Effector CD8-positive, alpha-beta T cell (primary cell): Measurements from ENCODE around the gene PLPP1.
A peak's percentile ranks its signal among the peaks of the same experiment; 100 is the strongest.

Experiments used
- DNase-seq: peaks from one replicate; lab custom pipeline; 2025; lab: John Stamatoyannopoulos, UW
- total RNA-seq, 4 experiments: gene quantifications; one replicate each; lab custom pipeline; 2026; lab: John Stamatoyannopoulos, UW

Gene PLPP1
- 5.1 to 21.2 (median 8.9) reads per million in 4 experiments for total RNA-seq

DNA sequence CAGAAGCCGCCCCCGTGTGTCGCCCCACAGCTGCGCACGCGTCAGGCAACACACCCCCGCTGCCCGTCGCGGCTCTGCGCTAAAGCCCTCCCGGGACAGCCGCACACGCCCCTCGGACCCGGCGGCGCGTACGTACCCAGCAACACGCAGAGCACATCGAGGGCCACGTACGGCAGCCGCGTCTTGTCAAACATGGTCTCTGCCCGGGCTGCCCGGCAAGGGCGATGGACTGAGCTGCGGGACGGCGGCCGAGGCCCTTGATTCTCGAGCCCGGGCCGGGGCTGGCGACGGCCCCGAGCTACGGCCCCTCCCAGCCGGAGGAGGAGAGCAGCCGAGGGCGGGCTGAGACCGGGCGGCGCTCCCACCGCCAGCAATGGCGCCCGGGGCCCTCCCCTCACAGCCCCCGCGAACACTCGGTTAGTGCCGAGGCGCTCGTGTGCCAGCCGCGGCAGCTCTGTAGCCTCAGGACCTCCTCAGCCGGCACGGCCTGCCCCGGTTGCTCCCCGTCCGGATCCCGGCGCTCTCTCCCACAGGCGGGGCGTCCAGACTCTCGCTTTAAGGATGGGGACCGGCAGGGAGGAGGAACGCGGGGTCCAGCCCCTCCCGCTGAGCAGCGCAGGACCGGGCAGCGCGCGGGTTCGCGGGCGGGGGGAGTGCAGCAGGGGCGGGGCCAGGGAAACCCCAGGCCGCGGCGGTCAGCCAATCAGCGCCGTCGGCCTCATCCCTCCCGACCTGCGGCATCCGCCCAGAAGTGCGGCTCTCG, at the start of gene PLPP1:
TSS of gene PLPP1 (minus strand) at position 529 of the 763 bp plus-strand sequence. CDS start at position 194, 335 bp downstream.
- peak; percentile 72 for DNase-seq

DNA sequence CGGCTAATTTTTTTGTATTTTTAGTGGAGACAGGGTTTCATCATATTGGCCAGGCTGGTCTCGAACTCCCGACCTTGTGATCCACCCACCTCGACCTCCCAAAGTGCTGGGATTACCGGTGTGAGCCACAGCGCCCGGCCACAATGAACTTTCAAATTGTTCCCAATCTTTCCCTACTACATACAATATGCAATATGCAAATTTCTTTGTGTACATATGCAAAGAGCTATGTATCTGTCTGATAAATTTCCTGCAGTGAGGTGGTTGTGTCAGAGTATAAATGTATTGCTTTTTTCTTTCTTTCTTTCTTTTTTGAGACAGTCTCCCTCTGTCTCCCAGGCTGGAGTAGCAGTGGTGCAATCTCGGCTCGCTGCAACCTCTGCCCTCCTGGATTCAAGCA, 48.8 kb upstream of the PLPP1 start:
- no peak for DNase-seq

DNA sequence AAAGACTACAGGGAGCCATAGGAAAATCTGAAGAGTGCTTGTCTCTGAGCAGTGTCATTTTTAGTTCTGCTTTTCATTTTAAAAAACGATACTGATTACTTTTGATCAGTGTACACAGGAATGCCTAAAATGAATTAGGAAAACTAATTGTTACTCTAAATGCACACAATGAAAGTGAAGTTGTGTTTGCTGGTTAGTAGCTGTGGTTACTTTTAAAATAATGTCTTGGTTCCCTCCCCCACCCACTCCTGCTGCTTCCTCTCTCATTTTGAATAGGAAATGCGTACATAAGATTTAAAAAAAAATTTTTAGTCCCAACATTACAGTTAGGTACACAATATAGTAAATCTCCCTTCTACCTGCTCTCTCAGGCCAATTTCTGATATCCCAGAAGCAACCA, 47.5 kb upstream of the PLPP1 start:
- DNase-seq, result no peak

DNA sequence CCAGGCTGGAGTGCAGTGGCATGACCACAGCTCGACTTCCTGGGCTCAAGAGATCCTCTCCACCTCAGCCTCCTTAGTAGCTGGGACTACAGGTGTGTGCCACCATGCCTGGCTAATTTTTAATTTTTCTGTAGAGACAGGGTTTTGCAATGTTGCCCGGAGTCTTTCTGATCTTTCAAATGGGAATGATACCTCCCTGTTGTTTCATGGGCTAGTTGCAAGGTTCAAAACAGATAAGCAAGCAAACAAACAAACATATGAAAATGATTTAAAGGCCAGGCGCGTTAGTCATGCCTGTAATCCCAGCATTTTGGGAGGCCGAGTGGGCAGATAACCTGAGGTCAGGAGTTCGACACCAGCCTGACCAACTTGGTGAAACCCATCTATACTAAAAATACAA, 45.3 kb upstream of the PLPP1 start:
- DNase-seq, result no peak

DNA sequence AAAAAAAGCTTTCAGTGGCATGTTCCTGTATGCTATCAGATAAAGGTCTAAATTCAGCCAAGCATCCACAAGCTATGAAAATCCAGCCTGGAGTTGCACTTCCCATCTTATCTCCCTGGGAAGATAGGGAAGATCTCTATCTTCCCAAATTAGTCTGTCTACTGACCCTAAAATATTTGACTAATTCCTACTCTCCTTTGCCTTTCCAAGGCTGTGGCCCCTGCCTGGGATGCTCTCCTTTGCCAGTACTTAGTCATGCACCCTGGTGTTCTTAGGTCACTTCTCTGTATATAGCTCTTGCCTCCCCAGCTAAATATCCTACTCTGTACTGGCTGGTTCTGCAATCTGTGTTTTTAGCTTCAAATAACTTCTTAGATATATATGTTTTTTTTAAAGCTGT, 44.0 kb upstream of the PLPP1 start:
- no peak for DNase-seq

DNA sequence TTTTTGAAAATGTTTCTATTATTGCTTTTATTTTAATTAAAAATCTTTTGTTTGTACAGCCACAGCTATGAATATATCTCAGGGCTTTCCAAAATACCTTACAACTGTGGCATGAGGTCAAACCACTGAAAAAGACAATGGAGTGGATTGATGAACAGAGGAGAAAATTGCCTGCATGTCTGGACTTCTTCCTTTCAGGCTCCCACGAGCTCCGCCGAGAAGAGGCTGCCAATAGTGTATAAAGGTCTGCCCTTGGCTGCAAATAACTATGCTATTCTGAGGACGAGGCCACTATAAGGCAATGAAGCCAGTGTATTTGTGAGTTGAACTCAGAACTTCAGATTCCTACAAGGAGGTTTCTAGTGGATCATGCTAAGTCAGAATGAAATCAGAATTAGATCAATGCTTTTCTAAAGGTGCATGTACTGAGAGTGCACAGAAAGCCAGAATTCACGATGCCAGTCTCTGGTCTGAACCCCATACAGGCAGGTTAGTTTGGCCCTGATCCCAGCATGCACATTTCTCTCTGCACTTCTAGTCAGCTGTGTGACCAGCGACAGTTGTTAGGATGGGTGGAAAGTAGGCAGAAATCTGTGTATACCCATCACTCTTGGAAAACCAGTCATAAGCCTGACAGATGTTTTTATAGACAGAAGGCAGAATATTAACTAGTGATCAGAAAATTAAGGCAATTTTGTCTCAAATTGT, 42.7 kb upstream of the PLPP1 start:
- DNase-seq, result no peak

DNA sequence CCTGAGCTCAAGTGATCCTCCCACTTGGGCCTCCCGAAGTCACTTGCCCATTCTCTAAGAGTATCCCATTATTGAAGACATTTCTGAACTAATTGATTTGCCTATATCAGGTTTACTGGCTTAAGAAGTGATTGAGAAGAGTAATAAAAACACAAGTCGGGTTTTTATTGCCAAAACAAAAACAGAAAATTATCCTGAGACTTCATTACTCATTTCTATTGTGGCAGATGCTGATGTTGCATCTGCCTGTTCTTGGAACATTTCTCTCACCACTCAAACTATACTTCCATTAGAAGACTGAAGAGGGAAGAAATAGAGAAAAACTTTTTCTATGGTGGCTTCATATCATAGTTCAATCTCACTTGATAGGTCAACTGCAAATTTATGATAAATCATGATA, 41.9 kb upstream of the PLPP1 start:
- no peak for DNase-seq

DNA sequence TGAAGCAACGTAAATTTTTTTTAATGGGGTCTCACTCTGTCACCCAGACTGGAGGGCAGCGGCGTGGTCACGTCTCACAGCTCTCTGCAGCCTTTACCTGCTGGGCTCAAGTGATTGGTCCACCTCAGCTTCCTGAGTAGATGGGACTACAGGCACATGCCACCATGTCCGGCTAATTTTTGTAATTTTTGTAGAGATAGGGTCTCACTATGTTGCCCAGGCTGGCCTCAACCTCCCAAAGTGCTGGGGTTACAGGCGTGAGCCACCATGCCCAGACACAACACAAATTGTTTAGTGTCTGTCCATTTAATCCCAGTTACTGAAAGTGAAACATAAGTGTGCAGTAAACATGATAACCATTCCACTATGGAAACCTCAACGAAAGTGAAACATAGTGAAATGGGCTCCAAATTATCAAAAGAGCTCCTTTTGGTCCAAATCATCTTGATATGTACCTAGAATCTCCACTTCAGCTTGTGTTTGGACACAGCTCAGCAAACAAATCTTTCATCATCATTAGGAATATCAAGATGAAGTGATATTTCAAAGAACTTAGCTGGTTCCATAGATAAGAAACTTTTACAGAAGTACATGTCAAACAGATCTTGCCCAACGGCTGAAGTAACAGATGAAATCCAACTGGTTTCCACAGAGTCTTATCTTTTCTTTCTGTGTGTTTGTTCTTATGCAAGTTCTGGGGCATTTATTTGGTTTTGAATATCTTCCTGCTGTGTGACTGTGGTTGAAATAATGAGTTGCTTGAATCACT, 41.2 kb upstream of the PLPP1 start:
- no peak for DNase-seq

DNA sequence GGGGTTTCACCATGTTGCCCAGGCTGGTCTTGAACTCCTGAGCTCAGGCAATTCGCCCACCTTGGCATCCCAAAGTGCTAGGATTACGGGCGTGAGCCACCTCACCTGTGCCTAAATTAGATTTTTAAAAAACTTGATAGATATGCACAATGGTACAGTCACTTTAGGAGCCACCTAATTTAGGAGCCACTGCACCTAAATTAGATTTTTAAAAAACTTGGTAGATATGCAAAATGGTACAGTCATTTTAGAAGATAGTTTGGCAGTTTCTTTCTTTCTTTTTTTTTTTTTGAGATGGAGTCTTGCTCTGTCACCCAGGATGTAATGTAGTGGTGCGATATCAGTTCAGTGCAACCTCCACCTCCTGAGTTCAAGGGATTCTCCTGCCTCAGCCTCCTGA, 37.8 kb upstream of the PLPP1 start:
- no peak for DNase-seq

DNA sequence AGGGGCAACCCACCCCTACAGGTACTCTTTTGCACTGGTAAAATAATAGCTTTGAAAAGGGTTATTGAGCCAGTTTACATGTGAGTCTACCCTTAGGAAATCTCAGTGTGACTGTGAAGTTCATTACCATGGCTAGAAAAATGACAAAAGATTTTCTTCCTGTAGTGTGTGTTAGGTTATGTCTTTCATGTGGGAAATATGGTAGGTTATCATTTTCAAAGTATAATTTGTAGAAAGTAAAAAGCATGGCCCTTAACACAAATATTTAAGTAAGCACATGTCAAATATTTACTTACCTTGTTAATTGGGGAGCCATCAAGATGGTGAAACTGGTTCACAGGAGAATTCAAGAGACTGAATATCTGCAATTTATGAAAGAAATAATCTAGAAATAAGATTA, 37.3 kb upstream of the PLPP1 start:
- no peak for DNase-seq

DNA sequence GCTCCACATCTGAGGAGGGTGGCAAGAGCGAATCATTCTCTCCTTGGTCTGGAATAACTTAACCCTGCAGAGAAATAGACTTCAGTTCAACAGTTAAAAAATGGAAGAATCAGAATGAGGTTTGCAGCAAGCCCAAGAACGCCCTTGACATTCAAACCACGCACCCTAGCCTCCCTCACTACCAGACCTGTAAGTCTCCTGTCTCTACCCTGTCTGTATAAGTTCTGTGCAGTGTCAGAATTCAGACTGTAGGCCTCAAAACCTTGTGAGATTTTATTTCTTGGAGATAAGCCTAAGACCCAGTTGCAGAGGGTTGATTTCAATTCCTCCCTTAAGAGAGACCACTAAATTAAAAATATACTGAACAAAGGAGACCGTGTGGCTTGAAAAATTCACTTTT, 35.8 kb upstream of the PLPP1 start:
- DNase-seq, result no peak

DNA sequence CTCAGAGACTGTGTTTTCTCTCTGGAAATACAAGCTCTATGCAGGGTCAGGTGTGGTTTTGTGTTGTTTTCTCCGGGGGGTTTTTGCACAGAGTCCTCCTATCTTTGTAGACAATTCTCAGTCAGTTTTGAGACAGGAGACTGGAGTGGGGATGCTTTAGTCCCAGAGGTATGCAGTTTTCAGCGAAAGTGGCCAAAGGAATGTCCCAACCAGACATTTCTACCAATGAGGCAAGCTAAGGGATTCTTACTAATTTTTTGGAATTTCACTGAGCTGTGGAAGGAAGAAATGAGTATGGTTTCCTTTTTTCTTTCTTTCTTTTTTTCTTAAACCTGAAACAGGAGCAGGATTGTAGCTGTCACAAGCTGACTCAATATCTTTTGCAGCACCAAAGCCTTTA, 35.3 kb upstream of the PLPP1 start:
- no peak for DNase-seq

DNA sequence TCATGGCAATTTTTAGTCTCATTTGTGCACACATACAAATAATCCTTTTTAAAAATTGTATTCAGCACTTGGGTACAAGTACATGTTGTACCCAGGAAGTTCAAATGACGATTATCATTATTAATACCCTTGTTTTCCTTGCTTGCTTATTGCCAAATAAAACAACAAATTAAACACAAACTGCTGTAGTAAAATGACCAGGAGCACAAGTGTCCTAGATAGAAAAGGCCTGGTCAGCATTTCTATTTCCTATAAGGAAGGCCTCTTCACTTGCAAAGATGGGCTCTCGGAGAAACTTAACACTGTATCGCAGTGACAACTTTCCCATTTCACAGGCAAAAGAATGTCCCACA, 34.7 kb upstream of the PLPP1 start:
- no peak for DNase-seq

DNA sequence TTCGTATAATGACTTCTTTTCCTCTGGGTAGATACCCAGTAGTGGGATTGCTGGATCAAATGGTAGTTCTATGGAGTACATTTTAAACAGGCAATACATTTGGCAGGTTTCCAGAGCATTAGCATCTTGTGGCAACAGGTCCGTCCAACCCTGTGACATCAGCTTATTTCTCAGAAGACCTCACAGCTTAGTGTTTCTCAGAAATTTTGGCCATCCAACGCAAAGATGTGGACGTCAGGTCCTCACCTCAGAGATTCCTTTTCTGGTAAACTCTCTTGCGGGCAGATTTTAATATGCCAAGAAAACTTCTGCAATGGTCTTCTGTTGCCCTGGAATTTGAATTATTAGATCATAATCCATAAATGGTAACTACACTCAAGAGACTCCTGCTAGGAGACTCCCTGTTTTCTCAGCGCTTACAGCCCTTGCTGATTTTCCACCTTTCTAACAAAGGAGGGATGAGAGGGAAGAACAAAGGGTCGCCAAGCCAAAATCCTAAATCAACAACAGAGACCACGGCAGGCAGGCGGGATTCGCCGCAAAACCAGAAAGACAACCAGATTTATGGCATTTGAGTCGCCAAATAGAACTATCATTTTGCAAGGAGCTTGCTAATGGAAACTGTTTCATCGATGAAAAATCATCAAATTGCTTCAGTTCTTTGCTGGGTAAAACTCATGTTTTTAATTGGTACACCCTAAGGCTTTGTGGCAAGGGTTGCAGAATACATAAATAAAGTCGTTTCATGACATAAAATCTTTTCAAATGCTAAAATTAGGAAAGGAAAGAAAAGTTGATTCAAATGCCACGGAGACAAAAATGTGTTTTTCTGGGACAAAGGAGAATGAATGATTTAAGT, 34.1 kb upstream of the PLPP1 start:
- no peak for DNase-seq

DNA sequence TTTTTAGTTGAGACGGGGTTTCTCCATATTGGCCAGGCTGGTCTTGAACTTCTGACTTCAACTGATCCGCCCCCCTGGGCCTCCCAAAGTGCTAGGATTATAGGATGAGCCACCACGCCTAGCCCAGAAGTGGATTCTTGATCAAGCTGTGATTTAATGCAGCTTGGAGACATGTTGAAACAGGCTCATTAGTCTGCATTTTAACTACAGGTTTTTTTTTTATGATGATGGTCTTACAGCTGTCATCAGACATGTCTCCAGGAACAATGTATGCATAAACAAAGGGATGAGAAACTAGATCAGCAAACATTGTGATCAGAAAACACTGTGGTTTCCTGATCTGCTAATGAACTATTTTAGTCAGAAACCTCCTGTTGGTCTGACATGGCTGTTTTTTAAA, 30.0 kb upstream of the PLPP1 start:
- no peak for DNase-seq

DNA sequence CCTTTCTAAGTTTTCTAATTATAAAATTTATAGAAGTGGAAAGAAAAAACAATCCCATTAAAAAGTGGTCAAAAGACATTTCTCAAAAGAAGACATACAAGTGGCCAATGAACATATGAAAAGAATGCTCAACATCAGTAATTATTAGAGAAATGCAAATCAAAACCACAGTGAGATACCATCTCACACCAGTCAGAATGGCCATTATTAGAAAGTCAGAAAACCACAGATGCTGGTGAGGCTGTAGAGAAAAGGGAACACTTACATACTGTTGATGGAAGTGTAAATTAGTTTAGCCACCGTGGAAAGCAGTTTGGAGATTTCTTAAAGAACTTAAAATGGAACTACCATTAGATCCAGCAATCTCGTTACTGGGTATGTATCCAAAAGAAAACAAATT, 23.7 kb upstream of the PLPP1 start:
- DNase-seq, result no peak

DNA sequence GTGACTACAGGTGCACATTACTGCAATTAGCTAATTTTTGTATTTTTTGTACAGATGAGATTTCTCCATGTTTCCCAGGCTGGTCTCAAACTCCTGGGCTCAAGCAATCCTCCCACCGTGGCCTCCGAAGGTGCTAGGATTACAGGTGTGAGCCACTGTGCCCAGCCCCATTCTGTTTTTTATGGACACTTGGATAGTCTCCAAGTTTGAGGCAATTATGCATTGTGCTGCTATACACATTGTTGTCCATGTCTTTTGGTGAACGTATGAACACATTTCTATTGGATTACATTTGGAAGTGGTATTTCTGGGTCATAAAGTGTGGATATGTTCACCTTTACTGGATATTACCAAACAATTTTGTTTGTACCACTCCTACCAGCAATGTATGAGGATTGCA, 22.4 kb upstream of the PLPP1 start:
- DNase-seq, result no peak

DNA sequence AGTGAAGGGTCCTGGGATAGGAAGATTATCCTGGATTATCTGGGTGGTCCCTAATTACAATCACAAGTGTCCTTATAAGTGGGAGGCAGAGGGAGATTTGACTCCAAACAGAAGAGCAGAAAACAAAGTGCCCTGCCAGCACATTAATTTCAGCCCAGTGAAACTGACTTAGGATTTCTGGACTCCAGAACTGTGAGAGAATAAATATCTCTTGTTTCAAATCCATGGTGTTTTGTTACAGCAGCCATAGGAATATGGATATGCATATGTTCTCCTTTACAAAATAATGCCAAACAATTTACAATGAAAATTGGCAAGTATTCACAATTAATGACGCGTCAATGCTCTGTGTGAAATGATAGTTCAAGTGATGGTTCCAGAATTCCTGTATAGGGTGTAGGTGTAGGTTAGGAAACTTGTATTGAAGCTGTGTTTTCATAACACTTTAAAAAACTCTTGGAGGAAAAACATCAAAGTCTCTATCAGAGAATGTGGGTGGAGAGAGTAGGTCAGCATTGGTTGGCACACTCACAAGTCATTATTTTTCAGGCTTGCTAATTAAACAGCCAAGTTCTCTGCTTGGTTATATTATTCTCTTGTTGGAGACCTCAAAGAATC, 19.9 kb upstream of the PLPP1 start:
- no peak for DNase-seq

DNA sequence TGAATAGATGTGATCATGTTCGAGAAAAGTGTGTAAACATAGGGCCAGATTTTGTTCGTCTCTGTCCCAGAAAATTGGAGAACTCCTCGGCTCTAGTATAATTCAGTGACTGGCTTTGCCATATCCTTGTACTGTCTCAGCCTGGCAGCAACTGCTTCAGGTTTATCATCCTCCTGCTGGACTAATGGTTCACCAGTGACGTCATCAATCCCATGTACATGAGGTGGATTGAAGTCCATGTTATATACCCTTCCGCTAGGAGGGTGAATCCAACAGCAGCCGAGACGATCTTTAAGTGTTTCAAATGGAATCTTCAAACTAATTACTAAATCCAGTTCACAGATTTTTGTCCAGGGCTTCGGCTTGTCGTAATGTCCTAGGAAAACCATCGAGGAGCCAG, 17.1 kb upstream of the PLPP1 start:
- no peak for DNase-seq

DNA sequence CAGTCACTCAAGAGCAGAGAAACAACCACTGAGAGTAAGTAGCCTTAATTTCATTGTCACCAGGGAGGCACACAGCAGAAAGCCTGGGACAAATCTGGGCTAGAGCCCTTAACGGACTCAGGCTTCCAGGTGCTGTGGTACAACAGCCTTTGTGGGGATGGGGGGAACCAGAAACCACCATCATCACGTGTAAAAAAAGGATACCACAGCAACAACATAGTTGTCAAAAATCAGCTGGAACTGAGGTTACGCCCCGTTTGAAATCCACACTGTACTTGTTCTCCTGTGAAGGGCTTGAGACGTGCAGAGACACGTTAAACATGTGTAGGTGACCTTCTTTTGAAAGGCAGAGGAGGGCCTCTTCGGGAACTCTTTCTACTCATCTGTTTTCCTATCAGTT, 16.6 kb upstream of the PLPP1 start:
- DNase-seq, result no peak

DNA sequence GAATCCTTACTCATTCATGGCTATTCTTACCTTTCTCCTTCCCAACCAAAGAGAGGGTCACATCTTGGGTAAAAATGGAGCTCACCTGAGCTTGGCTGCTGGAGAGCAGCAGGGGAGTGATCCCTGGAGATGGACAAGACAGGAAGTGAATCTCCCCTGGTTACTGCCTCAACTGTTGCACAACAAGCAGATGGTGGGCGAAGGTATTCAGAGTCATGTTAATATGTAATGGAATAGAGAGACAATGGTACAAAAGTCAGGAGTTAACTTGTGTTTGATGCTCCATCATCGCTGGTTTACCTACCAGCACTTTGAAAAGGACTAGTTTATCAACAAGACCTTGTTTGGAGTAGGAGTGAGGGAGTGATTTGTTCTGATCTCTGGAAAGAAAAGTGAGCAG, 13.0 kb upstream of the PLPP1 start:
- DNase-seq, result no peak

DNA sequence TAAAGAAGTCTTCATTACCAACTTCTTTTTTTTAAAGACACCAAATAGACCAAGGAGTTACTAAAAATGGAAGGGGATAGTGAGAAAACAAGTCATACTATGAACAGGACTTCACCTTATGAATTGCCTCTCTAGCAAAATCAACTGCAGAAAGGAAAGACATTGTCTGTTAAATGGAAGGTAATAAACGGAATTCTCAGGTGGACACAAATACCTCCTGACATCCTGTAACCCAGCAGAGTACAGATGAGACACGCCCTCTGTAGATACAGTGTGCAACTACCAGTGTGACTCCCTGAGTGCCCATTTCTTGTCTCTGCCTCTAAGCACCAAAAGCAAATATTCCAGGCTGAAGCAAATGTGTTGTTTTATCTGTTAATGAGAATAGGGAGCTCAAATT, 12.2 kb upstream of the PLPP1 start:
- DNase-seq, result no peak
